ENCODE results near the gene RBMS1. TPM values are rescaled to one million over a fixed set of nuclear protein-coding genes. Genes with fewer than 3 reads are reported as not detected.

Gene RBMS1
- total RNA-seq, 4 donors from 2014 or later: 26.3 to 52.5 (median 37.5) TPM

DNA sequence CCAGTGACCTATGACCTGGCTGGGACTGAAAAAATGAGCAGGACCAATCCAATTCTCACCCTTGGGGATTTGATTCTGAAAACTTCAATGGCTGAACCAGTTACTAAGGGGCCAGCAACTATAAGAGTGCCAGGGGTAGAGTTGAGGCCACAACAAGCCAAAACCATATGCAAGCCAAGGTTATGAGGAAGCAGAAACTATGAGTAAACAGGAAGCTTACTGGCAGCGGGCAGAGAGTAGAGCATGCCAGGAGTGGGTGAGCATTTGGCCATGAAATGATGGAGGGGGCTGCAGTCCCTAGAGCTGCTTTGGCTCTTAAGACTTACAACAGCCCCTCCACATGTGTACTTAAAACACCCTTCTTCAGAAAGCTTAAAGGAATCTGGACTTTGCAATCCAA is 82.4 kb downstream of the RBMS1 start:
- no peaks in the 10 kb centered on the region for H3K27me3 ChIP-seq
- no peaks in the 10 kb centered on the region for H3K36me3 ChIP-seq
- TF ChIP-seq POLR2A (IDR thresholded peaks at IDR 0.05): no peak
- TF ChIP-seq, protein P1, sequence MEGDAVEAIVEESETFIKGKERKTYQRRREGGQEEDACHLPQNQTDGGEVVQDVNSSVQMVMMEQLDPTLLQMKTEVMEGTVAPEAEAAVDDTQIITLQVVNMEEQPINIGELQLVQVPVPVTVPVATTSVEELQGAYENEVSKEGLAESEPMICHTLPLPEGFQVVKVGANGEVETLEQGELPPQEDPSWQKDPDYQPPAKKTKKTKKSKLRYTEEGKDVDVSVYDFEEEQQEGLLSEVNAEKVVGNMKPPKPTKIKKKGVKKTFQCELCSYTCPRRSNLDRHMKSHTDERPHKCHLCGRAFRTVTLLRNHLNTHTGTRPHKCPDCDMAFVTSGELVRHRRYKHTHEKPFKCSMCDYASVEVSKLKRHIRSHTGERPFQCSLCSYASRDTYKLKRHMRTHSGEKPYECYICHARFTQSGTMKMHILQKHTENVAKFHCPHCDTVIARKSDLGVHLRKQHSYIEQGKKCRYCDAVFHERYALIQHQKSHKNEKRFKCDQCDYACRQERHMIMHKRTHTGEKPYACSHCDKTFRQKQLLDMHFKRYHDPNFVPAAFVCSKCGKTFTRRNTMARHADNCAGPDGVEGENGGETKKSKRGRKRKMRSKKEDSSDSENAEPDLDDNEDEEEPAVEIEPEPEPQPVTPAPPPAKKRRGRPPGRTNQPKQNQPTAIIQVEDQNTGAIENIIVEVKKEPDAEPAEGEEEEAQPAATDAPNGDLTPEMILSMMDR (IDR thresholded peaks at IDR 0.05): no peak
- peak overlapping the region; percentile 45 to 66 (median 62) for H3K27ac ChIP-seq
- no peak overlapping the region for H3K4me3 ChIP-seq
- intact Hi-C loops (cut with DNase I): no loop called here
- no peaks in the 10 kb centered on the region for H3K9me3 ChIP-seq
- peaks cover 19 to 47% (median 36%) of the 10 kb centered on the region in 3 donors for H3K4me1 ChIP-seq
- no peak for DNase-seq
- 9 to 13% methylated on average over 1 of the region's 1 CpG for WGBS, 2 donors

DNA sequence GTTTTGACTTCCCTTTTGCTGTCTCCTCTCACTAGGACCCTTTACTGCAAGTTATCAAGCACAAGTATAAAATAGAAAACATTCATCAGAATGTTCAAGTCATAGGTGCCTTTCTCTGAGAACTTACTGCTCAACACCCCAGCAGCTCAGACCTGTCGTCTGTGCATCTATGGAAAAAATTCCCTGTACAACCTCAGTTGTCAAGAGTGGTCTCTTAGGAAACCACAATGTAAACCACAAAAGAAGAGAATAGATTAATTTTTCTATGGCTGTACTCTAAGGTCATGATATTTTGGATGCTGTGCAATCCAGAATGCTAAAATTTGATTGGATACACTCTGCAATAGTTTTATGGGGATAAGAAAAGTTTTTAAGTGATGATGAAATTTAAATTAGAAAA is 84.1 kb downstream of the RBMS1 start:
- no peak for TF ChIP-seq POLR2A (IDR thresholded peaks at IDR 0.05)
- TF ChIP-seq, protein P1 (IDR thresholded peaks at IDR 0.05): no peak

DNA sequence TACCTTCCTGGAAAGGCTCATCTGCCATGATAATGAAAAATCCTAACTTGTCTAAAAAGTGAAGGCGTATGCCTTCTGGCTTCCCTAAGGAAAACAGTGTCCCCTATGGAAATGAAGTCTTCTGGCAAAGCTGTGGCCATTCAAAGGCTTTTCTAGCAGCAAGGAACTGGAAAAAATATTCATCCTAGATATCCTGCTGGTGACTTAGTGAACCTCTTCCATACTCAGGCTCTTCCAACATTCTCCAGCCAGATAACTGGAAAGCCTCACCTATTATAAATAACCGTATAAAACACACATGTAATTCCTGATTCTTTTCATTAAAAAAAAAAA is 84.7 kb downstream of the RBMS1 start:
- H3K4me1 ChIP-seq: peaks cover 29 to 70% (median 56%) of the 10 kb centered on the region in 3 donors
- TF ChIP-seq, protein P1 (IDR thresholded peaks at IDR 0.05): peak in 1 of 6 experiments; percentile 34
- TF ChIP-seq POLR2A (IDR thresholded peaks at IDR 0.05): no peak
- H3K9me3 ChIP-seq: no peaks in the 10 kb centered on the region
- no peaks in the 10 kb centered on the region for H3K36me3 ChIP-seq
- H3K27ac ChIP-seq: peak overlapping the region; percentile 84 to 99 (median 96)
- peak overlapping the region in 1 of 4 donors; percentile 98 for H3K4me3 ChIP-seq
- 65 to 81% methylated on average over 2 of the region's 2 CpGs for WGBS, 2 donors
- DNase-seq: no peak
- intact Hi-C loops (cut with DNase I): loop anchor here (10.0 kb wide), 1 partner anchor 84 kb away; no protein-coding TSS in a partner anchor
- H3K27me3 ChIP-seq: no peaks in the 10 kb centered on the region

More for the DNA sequence above, 84.1 kb downstream of the RBMS1 start:
- intact Hi-C loops (cut with DNase I): loop anchor here (10.0 kb wide), 1 partner anchor 85 kb away; no protein-coding TSS in a partner anchor
- 67 to 73% methylated on average over 1 of the region's 1 CpG for WGBS, 2 donors
- peaks cover 27 to 64% (median 53%) of the 10 kb centered on the region in 3 donors for H3K4me1 ChIP-seq
- H3K4me3 ChIP-seq: no peak overlapping the region
- no peaks in the 10 kb centered on the region for H3K27me3 ChIP-seq
- no peak for DNase-seq
- no peaks in the 10 kb centered on the region for H3K9me3 ChIP-seq
- peak overlapping the region in 2 of 4 donors; percentile 84 to 99 for H3K27ac ChIP-seq
- no peaks in the 10 kb centered on the region for H3K36me3 ChIP-seq

DNA sequence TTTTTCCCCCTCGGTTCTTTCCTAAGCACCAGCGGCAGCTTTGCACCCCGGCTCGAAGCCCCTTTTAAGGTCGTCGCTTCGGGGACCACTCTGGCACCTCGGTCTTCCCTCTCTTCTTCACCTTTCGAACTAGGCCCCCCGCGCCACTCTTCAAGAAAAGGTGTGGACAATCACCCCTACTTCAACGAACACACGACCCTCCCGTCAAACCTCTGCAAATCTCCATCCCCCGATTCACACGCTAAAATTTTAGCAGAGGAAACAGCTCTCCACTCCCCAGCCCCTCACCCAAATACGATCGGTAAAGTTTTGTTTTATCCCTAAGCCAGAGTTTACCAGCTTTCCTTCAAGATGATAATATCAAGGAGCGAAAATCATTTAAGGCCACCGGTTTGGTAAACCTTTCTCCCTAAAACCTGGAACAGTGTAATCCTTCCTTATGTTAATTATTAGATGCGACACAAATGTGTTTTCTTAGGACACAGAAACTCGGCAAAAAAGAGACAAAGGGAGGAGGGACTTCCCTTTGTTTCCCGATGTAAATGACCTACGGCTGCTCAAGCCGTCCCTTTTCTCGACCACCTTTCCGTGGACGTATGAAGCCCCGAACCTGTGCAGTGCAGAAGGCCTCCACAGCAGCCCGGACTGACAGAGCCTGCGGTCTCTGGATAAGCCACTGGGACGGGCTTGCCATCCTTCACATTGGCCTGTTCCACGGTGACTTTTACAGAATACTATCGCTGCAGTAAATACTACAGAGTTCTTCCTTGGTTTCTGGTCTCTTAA is 85.2 kb downstream of the RBMS1 start:
- no peak for DNase-seq
- Histone ChIP-seq H3K27ac (peak overlapping the region; percentile 84 to 99 (median 96)), H3K27me3 (no peaks in the 10 kb centered on the region), H3K4me1 (peaks cover 34 to 75% (median 60%) of the 10 kb centered on the region in 3 donors), H3K4me3 (peak overlapping the region; percentile 84 to 99 (median 92)), H3K9me3 (no peaks in the 10 kb centered on the region), H3K36me3 (no peaks in the 10 kb centered on the region)
- no peak for TF ChIP-seq POLR2A (IDR thresholded peaks at IDR 0.05)
- TF ChIP-seq, protein P1 (IDR thresholded peaks at IDR 0.05): no peak
- 46 to 59% methylated on average over 28 to 32 of the region's 34 CpGs for WGBS, 2 donors
- intact Hi-C loops (cut with DNase I): loop anchor here (10.0 kb wide), 1 partner anchor 84 kb away; no protein-coding TSS in a partner anchor

Data from esophagus squamous epithelium (tissue), 5 donors.